Inflammatory macrophage treated with lipopolysaccharide for 4 hours (primary cell): ENCODE results near the gene GRIN2C.

ENCODE experiments used
- DNase-seq: peaks from one replicate; pipeline ENCODE4 v3.0.0-alpha.2; 2020

GRIN2C gene

DNA sequence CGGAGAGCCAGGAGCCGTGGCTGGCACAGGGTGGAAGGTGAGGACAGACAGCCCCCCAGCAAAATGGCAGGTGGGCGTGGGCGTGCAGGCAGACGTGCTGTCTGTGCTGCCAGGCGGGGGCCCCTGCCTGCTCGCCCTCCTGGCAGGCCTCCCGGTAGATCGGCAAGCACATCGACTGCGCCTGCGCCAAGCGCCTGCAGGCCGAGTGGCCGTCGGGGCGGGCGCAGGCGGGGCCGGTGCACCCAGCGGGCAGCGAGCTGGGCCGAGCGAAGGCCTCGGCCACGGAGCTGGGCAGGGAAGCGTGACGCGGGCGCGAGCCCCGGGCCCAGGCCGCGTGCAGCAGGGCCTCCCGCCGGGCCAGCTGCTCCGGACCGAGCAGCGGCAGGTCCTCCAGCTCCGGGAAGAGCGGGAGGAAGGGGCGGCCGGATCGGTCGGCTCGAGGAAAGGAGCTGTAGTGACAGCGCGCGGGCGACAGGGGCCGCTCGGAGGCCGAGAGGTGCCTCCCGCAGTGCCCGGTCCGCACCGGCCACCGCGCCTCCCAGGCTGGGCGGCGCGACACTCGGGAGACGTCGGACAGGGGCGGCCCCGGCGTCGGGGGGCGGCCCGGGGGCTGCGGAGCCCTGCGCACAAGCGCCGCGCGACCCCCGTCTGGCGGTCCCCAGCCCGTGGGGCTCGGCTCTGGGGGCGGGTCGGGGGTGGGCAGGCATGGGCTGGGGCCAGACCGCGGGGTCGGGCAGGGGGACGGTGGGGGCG is 16.9 kb downstream of the GRIN2C start:
- DNase-seq = peak; percentile 77

DNA sequence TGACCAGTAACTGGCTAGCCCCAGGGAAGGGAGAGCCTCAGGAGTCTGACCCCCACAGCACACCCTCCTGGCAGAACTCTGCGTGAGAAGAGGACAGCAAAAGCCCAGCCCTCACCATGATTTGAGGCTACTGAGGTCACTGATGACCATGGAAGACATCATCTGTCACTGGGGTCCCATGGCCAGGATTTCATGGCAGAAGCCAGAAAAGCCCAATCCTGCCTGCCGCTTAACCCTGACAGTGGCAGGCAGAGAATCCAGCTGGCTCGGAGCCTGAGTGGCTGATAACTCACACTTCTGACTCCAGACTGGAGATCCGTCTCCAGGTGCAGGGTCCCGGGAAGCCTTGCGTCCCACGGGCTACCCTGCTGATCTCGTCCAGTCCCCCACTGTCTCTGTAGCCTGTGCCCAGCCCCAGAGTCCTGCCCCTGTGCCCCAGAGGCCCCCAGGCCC is 17.5 kb downstream of the GRIN2C start:
- DNase-seq = no peak

DNA sequence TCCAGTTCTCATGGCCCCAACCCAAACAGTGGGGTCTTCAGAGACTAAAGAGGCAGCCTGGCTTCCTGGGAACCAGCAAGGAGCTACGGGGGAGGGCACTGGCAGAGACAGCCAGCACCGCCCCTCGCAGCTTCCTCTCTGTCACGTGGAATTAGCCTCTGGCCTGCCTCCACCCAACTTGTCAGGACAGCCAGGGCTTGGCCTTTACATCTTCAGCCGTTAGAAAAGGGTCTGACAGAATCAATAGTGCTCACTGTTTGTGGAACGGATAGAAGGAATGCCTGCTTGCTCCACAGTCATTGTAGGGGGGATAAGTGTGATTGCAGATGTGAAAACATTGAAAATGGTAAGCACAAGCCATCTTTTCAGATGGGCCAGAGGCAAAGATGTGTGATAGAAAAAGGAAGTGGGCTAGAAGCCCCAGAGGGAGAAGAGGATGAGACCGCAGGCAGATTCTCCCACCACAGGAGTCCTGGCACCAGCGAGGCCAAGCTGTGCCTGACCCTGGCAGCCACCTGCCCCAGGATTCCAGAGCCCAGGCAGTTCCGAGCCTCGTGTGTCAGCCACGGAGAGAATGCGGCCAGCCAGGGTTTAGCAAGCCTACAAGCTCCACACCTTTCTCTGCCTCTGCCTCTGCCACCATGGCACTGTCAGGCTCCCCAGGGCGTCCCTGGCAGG is 18.6 kb downstream of the GRIN2C start:
- peak; percentile 76 for DNase-seq

DNA sequence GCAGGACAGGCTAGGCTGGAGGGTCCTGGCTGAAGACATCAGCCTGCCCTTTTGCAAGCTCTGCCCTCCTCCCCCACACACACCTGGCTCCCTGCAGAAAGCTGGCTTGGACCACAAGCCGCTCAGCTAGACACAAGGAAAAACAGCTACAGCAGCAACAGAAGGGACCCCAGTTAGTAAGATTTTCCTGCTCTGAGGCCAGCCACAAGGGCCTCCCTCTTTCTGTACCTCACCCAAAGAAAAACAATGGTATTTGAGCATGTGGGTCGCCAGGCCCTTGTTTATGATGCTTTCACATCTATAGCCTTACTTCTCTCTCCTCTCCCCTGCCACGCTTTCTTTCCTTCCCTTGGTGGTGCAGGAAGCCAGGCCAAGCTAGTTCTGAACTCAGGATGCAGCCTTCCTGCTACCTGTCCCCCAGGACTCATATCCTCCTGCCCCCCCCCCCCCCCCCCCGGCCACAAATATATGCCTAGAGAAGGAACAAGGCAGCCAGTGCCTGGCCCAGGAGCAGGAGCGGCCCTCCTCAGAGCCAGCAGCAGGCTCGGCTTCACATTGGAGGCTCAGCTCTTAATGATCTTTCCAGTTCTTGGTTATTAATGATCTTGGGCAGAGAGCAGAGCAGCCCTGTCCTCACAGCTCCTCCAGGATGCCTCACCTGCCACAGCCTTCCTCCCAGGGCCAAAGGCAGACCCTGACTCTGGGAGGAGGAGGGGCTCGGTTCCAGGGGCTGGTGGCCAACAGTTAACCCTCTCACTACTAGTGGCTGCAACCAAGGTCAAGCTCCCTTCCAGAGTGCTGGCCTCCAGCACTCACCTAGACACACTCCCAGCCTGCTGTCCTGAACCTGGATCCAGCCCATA is 19.5 kb downstream of the GRIN2C start:
- no peak for DNase-seq

DNA sequence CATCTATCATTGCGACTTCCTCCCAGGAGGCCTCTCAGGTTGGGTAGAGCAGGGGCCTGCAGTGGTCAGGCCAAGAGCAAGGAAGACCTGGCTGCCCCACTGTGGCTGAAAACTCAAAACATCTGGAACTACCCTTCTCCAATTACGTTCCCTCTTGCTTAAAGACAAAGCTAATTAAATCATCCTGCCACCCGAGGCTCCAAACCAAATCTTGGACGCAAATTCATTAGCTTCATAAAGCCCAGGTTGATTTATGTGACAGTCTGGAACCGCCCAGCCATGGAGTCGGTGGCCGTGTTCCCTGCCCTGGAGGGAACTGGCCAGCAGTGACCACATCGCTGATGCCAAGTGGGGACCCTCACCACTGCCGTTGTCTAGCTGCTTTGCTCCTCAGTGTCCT is 21.4 kb downstream of the GRIN2C start:
- no peak for DNase-seq

DNA sequence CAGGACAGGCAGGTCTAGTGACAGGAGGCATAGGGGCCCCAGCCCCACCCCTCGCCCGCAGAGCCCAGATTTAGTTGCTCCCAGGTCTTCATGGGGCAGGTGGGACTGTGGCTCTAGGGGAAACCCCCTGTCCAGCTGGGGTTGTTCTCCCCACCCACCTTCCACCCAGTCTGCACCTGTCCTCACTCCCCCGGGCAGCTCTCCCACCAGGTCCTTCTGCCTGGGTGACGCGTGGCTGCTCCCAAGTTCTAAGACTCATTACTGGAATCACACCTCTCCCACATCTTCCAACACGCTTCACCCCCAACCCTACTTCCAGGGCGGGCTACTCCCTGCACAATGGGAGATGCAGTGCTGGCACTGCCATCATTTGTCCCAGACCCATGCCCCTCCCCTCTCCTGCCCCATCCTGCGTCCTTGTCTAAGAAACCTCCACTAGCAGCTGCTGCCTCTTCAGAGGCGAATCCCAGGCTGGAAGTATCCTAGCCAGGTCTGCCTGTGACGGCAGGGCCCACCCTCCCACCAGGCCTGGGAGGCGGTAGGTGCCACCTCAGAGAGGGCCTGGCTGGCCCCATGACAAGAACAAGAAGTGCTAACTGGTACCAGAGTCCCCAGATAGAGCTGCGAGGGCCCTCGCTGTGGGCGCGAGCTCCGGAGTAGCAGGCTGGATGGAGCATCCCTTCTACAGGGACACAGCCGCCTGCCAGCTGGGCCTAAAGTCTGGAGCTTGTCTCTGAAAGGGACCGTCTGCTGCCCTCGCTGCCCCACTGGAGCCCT is 22.8 kb downstream of the GRIN2C start:
- DNase-seq = no peak

DNA sequence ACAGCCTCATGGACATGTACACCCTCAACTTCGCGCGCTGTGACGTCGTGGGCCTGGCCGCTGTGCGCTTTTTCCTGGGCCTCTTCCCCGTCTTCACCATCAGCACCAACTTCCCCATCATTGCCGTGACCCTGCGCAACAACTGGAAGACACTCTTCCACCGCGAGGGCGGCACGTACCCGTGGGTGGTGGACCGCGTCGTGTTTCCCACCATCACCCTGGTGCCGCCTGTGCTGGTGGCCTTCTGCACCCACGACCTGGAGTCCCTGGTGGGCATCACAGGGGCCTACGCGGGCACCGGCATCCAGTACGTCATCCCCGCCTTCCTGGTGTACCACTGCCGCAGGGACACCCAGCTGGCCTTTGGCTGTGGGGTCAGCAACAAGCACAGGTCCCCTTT is 23.5 kb downstream of the GRIN2C start:
- no peak for DNase-seq

DNA sequence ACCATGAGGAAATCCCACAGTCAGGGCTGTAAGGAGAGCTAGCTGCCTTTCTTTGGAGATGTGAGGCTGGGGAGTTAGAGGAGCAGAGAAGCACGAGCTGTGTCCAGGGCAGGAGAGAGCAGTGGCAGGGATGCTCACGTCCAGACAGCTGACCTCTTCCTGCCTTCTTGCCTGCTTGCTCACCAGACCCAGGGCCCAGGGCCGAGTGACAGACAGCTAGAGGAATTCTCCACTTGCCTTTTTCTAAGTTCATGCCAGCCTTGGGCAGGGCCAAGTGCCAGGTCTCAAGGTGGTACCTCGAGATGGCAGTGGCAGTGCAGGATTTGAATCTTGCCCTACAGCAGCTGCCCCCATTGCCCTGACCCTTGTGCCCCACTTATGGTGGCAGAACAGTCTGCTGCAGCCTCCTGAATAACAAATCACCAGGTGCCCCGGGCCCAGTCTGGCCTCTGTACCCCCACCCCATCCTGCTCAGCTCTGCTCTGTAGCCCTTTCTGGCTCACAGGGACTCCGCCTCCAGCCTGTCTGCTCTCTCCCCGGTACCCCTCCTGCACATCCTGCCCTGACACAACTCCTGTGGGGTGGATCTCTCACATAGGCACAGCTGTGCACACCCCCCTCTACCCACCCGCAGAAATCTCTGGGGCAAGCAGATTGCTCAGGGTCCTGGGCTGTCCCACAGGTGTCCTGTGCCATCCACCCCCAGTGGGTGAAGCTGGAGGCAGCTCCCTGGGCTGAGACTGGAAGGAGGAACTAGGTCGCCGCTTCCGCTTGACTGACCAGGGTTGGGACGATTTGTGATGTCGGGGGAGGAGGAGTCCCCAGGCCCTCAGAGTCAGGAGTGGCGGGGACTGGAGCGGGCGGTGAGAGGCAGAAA is 25.9 kb downstream of the GRIN2C start:
- DNase-seq = peak; percentile 45

DNA sequence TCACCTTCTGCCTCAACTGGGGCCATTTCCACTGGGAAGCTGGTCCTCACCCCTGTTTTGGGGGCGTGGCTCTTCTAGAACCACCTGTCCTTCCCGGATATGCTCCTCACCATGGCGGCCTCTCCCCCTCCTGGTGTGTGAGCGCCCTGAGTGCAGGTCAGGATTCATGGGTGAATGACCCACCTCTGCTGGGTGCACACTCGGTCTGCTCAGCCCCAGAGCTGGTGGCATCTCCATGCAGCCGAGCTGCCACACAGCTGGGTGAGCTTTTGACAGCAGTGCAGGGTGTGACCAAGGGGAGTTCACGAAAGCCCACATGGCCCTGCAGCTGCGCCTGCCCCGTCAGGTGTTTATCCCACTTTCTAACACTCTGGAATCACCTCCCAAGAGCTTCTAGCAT is 27.3 kb downstream of the GRIN2C start:
- DNase-seq = no peak

DNA sequence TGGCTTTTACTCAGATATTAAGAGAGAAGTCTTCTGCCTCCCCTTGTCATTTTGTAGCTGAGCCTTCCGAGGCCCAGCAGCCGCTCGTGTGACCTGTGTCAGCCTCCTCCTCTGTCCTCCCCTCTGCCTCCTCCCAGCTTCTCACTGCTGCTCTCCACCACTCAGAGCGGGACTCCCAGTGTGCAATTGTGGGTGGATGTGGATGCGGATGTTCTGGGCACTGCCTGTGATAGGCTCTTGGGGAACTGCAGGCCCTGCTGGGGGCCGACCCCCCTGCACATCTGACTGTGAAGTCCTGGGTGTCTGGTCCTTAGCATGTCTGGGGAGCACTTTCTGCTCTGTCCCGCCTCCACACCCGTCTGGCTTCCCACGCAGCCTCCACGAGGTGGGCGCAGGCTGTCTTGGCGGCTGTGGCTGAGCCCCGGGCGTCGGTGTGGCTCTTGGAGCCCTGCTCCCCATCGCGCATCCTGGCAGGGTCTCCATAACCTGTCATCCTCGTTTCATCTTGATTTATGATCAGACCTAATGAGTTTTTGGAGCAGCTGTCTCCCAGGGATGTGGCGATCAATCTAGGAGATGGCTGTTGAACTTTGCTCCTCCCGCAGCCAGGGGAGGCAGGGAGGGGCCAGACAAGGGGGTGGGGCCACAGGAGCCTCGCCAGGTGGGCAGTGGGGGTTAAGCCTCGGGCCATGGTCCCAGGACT is 28.1 kb downstream of the GRIN2C start:
- no peak for DNase-seq

DNA sequence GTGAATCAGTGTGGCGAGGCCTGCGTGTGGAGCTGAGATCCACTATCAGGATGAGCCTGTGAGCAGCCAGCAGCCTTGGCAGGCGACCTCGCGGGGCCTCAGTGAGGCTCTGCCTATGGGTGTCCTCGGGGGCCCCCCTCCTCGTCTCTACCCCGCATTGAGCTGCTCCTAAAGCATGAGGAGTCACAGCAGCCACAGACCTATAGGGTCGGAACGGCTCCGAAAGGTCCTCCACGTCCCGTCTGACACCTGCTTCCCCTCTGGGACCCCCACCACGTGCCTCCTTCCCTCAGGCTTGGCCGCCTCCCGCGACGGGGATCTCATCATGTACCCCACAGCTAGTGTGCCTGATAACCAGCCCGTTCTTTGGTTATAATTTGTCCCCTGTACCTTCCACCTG is 28.8 kb downstream of the GRIN2C start:
- no peak for DNase-seq

DNA sequence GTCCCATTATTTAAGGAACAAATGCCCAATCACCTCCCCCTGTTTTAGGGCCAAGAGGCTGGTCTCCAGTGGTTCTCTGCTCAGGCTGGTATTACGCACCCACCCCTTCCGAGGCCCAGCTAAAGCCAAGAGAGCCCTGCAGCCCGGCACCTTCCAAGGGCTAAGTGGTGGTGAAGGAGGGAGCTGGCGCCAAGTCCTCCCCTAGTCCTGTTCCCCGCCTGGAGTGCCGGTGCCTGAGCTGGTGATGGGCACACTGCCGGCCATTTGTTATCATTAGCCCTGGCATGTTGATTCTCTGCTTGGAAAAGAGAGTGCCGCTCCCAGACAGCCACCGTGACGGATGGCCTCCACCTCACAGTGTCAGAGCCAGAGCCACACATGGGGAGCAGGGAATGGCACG is 31.9 kb downstream of the GRIN2C start:
- DNase-seq = no peak

DNA sequence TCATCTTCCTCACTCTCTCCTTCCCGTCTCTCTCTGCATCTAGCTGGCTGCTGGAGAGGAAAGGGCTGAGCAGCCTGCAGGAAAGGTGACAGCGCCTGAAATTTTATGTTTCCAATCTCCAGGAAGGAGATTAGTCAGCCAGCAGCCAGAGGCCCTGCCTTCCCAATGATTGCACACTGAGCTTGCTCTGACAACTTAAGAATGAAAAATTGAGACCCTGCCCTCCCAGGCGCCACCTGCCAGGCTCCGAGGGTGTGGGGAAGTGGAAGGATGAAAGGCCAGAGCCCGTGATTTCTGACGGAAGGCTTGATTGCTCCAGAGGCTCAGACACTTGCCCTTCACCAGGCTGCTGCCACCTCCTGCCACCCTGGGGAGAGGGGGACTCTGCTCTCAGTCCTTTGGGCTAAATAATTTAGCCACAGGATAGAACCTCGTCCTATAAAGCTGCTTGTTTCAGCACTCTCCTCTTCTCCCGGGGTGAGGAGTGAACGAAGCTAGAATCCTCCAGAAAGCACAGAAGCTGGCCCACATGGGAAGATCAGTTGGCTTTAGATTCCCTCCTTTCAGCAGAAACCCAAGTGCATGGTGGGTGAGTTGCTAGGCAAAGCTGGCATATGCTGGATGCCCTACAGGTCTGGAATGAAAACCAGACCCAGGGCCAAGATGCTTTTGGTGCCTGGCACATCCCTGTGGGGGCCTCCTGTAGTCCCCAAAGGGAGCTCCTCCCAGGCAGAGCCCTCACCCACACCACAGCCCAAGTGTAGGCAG is 33.5 kb downstream of the GRIN2C start:
- no peak for DNase-seq

DNA sequence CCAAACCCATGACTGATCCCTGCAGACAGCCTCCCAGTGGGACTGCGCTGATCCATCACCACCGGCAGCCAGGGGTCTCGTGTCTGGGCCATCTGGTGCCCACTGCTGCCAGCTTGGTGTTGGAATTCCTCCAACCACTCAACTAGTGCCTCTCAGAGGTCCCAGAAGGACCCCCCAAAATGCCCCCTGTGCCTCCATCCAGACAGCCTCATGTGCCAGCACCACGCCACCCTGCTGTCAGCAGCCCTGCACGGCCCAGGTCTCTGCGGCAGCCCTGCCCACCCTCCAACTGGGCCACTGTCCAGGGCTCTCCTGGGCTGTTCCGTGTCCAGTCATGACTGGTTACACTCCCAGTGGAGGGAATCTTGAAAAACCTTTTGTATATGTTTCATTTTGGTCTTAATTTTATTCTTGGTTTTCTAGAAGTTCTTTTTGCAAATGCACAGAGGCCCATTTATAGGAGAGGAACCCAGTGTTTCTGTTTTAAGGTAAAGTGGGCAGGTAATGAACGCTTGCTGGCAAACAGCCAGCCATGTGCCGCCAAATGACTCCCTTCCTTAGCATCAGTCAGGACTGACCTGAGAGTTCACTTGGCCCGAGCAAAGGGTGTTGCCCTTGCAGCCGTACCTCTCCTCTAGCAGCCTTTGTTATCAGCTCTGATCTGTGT is 34.6 kb downstream of the GRIN2C start:
- DNase-seq = no peak

DNA sequence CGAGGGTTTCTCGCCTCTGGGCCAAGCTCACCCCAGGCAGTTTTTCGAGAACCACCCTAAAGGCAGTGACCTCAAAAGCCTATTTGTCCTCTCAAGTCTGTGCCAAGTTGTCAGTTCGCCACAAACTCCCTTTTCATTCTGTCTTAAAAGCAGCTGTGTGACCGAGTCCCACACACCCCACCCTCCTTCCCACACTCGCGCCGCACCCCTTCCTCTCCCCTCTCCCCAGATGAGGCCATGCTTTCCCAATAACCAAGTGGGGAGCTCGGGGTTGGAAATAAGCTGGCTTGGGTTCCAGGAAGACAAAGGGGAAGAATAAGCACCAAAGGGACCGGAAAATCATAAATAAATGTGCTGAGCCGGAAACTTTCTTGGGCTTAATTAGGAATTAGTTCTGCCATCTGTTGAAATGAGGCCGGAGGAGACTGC is 36.7 kb downstream of the GRIN2C start:
- no peak for DNase-seq

DNA sequence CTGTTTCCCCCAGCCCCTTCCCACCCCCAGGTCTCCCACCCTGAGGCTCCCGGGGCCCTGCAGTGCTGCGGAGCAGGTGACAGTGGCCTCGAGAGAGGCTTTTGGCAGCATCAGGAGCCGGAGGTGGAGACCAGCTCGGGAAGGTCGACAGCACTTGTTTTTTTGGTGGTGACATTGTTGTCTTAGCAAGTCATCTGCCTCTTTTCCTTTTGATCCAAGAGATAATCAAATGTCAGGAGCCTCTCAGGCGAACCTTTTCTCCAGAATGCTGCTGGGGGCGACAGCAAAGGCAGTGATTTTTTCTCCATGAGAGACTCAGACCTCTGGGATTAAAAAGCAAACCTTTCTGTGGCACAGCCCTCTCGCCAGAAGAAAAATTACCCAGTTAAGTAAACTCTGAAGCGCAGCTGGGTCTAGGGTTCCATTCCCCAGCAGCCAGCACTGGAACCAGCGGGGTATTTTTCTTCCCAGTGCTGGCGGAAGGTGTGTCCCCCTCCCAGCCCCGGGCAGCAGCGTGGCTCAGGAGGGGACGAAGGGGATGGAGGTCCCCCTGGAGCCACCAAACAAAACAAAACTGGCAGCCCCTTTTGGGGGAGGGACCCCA is 37.2 kb downstream of the GRIN2C start:
- no peak for DNase-seq

DNA sequence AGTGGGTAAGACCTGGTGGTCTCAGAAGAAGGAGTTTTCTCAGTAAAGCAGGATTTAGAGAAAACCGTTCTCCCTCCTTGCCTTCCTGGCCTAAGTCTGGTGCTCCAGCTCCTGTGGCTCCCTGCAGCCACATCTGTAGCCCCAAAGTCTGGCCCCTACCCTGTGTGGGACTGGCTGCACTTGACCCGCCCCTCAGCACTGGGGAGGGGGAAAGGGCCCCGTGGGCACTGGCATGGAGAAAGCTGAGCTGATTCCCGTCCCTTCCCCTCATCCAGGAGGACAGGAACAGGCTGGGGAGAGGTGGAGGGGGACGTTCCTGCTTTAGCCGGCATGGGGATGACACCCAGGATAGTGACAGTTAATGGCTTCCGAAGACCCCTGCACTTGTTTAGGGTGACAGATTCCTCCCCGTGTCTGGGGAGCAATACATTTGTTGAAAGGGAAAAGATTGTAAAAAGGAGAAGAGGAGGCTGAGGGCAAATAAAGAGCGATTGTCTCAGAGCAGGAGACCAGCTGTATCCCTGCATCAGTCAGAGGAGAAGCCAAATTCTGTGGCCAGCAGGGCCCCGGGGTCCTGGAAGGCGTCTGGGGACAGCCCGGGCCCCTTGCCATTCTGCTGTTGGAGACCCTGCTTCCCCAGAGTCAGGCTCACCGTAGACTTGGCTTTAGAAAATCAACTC is 37.9 kb downstream of the GRIN2C start:
- no peak for DNase-seq

DNA sequence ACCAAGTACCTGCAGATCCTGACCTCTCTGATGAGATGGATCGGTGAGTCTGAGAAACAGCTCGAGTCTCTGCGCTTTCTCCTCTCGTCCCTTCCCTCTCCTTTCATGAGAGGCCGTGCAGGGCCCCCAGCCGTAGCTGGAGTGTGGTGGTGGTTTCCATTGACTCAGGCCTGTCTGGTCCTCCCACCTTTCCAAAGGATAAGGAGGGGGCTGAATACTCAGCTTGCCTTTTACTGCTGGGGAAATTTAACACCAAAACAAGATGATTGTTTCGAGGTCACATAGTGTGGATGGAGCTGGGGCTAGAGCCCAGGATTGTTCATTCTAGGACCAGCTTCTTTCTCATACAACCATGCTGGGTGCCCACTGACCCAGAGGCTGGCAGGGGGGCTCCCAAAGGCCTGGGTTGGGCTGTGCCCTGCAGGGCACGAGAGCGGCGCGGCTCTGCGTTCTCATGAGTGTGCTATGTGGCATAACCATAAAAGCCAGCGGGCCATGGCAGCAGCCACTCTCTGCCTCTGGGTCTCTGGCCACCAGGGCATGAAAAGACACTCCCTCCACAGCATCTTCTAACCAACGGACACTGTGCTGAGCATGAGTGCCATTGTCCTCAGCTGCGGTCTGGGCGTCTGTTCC is 39.8 kb downstream of the GRIN2C start:
- DNase-seq = no peak
